GDM1 (cell line): Measurements from ENCODE around the gene NLRP3.
A peak's percentile ranks its signal among the peaks of the same experiment; 100 is the strongest.
"Not testable (repeated sequence)": the region's sequence is repeated elsewhere in the genome, so short reads cannot be mapped to it uniquely, and the experiment has no call there.

ENCODE experiments used
- DNase-seq: peaks from one replicate; lab custom pipeline; 2025; lab: John Stamatoyannopoulos, UW

NLRP3 gene

GRCh38 chr1:247390996-247391395, 25.0 kb upstream of the NLRP3 start:
- no peak for DNase-seq

DNA sequence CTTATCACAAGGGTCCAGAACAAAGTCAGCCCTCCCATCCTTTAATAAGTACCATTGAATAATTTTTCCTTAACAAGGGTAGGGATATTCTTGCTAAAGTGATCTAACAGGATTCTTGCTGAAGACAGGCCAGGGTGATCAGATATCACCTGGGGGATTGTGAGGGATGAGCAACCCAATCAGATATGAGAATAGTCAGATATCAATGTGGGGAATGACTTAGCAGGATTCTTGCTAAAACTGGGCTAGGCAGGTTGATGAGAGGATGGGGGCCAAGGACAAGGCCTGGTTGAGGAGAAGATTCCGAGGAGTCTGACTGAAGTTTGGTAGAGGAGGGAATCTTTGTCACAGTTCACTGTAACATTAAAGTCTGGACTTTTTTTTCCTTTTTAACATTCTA, 23.9 kb upstream of the NLRP3 start:
- no peak for DNase-seq

- DNase-seq: not testable (repeated sequence)
Observed at GRCh38 chr1:247395075-247395474, 20.9 kb upstream of the NLRP3 start.

DNA sequence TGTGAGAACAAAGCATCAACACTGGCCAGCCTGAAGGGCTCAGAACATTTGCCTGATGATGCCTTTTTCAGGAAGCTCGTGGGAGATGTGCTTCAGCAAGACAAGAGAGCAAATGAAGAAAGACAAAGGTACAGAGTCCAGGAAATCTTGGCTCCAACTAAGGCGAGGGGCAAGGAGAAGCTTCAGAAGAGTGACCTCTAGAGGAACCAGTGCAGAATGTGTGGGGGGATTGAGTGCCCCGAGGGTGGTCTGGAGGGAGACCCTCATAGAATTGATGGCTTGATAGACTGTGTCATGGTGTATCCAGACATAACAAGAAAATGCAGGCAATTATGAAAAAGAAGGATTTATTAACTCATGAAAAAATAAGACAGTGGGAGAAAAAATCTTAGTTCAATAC, 15.3 kb upstream of the NLRP3 start:
- DNase-seq: no peak

GRCh38 chr1:247401310-247402119, 14.5 kb upstream of the NLRP3 start:
- no peak for DNase-seq

- DNase-seq: no peak
Observed at GRCh38 chr1:247402120-247402675, 13.8 kb upstream of the NLRP3 start.

DNA sequence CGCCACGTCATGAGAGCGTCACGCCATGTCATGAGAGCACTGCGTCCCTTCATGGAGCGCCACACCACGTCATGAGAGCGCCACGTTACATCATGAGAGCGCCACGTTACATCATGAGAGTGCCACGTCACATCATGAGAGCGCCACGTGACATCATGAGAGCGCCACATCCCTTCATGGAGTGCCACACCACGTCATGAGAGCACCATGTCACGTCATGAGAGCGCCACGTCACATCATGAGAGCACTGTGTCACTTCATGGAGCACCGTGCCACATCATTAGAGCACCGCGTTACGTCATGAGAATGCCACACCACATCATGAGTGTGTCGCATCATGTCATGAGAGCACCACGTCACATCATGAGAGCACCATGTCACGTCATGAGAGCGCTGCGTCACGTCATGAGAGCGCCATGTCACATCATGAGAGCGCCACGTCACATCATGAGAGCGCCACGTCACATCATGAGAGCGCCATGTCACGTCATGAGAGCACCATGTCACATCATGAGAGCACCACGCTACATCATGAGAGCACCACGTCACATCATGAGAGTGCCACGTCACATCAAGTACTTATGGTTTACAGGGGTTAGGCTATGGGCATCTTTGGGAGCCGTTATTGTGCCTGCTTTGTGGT, 9.8 kb upstream of the NLRP3 start:
- DNase-seq: no peak

DNA sequence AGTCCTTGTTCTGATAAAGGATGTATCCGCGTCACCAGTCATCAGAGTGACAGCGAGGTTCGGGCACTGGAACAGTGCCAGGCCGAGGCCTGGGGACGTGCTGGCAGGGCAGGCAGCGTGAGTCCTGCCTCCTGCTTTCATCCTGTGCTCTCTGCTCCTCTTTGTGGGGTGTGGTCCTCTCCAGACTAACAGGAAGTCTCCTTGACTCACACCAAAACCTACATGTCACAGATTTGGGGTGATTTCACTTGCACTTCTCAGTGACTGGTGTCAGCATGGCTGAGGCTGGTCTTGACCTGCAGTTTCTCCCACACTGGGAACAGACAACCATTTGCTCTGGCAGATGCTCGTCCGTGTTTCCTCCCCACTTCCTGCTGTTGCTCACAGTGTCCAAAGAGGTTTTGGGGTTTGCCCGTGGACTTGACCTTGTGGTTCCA, 8.8 kb upstream of the NLRP3 start:
- DNase-seq: no peak

- DNase-seq: no peak
Observed at GRCh38 chr1:247408100-247408499, 7.9 kb upstream of the NLRP3 start.

DNA sequence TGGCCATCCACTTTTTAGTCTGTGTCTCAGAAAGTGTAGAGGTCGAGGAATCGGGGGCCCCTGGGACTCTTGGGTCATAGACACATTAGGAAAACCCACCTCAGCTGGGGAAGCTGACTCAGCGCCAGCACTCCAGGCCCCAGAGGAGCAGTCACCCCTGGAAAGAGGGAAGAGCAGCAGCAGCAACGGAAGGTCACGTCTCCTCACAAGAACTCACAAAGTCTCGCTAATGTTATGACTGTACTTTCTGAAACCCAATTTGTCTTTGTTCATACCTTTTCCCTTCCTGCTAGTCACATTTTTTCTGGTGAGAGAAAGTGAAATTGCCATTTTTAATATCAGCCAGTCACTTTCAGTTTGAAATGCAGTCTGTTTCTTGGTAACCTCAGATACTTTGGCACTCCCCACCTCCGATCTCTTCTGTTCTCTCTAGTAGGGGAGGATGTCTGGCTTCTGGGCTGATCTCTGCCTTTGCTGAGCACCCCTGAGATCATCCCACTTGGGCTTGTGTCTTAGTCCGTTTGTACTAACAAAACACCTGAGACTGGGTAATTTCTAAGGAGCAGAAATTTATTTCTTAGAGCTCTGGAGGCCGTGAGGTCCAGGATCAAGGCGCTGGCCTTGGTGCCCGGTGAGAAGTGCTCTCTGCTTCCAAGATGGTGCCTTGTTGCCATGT, 6.0 kb upstream of the NLRP3 start:
- DNase-seq: no peak

DNA sequence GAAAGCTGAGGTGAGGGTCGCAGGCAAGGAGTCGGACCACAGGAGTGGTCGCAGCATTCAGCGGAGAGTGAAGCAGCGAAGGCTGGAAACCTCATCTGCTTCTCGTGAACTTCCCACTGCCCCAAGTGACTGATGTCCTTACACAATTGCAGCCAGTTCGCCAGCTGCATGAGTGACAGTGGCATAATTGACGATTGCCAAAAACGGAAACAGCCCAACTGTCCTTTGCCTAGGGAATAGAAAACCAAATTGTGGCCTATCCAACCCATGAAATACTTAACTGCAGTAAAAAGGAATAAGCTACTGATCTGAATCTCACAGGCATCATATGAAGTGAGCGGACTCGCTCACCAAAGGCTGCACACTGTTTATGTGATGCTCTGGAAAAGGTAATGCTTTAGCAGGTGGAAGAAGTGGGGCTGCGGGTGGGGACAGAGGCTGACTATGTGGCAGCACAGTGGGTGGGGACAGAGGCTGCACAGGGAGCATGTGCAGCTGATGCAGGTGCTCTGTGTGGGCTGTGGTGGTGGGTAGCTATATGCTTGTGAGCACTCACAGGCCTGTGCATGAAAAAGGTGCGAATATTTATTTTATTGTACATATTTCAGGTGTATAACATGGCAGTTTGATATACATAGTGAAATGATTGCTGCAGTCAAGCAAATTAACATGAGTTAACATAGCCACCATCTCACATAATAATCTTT, 4.2 kb upstream of the NLRP3 start:
- DNase-seq: peak; percentile 51

GRCh38 chr1:247417831-247418230, 1.9 kb downstream of the NLRP3 start:
- DNase-seq: no peak

GRCh38 chr1:247419336-247419735, 3.4 kb downstream of the NLRP3 start:
- no peak for DNase-seq

DNA sequence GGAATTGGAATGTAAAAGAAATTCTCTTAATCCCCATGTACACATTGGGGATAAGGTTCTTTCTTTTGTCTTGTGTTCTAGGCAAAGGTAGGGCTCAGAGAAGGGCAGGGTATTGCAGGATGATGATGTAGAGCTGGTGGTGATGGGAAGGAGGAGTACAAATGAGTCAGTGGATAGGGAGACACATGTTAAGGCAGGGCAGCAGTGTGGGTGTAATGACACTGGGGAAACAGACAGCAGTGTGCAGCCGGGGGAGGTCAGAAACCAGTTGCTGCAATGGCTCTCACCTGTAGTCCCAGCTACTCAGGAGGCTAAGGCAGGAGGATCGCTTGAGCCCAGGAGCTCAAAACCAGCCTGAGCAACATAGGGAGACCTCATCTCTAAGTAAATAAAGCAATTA, 5.1 kb downstream of the NLRP3 start:
- DNase-seq: no peak

- DNase-seq: no peak
Observed at GRCh38 chr1:247429496-247429895, 13.5 kb downstream of the NLRP3 start.

- no peak for DNase-seq
Observed at GRCh38 chr1:247430434-247430833, 14.5 kb downstream of the NLRP3 start.

GRCh38 chr1:247431643-247432042, 15.7 kb downstream of the NLRP3 start:
- no peak for DNase-seq

DNA sequence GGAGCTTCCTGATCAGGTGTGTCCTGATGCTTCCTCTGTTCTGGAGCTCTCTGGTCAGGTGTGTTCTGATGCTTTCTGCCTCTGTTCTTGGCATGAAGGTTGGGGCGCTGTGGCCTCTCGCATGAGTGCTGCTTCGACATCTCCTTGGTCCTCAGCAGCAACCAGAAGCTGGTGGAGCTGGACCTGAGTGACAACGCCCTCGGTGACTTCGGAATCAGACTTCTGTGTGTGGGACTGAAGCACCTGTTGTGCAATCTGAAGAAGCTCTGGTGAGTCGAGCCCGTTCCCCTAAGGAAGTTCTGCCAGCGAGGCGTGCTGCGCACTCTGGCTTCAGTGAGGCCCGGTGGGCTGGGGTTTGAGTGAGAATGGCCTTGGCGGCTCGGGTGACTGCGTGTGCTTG, 18.0 kb downstream of the NLRP3 start:
- DNase-seq: no peak

GRCh38 chr1:247435030-247435758, 19.2 kb downstream of the NLRP3 start:
- no peak for DNase-seq

DNA sequence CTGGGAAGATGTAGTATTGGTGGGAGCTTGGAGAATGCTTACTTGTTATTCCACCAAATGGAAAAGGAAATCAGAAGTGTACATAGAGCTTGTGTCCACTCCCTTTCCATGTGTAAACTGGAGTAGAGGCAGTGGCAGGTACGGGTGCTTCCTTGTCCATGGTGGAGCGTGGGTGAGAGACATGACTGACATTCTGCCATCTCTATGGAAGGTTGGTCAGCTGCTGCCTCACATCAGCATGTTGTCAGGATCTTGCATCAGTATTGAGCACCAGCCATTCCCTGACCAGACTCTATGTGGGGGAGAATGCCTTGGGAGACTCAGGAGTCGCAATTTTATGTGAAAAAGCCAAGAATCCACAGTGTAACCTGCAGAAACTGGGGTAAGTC, 19.8 kb downstream of the NLRP3 start:
- no peak for DNase-seq
